GM23338 (cell line): ENCODE data around the gene COMMD10. TPM values are rescaled to one million over a fixed set of nuclear protein-coding genes. Genes with fewer than 3 reads are reported as not detected.

ENCODE experiments used
- ATAC-seq: fragments of 200-7000 bp; cut with Tn5 transposase; 3 replicates; pipeline ENCODE4 v1.9.1; 2020
- DNase-seq: peaks from one replicate; pipeline ENCODE4 v3.0.0-alpha.2; 2015; ENCODE audit warnings: low spot score
- H2AFZ ChIP-seq: fragments of 200-600 bp; sonication (generic); 2 replicates; pipeline ENCODE4 v1.8.0; 2016; ENCODE audit warnings: antibody characterized with exemption, mild to moderate bottlenecking, moderate library complexity
- H3F3A ChIP-seq: fragments of 200-600 bp; sonication (generic); replicated peaks from 2 replicates; pipeline ENCODE4 v1.8.0; 2017; ENCODE audit warnings: antibody characterized with exemption, mixed run types, low read depth
- H3K27ac ChIP-seq: fragments of 200-600 bp; sonication (generic); 2 replicates; pipeline ENCODE4 v1.6.1; 2016; ENCODE audit warnings: low read depth
- H3K27me3 ChIP-seq: fragments of 200-600 bp; sonication (generic); 2 replicates; pipeline ENCODE4 v1.8.0; 2016; ENCODE audit warnings: mild to moderate bottlenecking, mixed run types, moderate library complexity; ENCODE audit not compliant: insufficient read depth
- H3K36me3 ChIP-seq: fragments of 200-600 bp; sonication (generic); 2 replicates; pipeline ENCODE4 v1.8.0; 2016; ENCODE audit warnings: mild to moderate bottlenecking; ENCODE audit not compliant: insufficient read depth
- H3K4me1 ChIP-seq: fragments of 200-600 bp; sonication (generic); 2 replicates; pipeline ENCODE4 v1.8.0; 2016; ENCODE audit warnings: mild to moderate bottlenecking, moderate library complexity; ENCODE audit not compliant: insufficient read depth
- H3K4me2 ChIP-seq: fragments of 200-600 bp; sonication (generic); 2 replicates; pipeline ENCODE4 v1.7.1; 2017; ENCODE audit warnings: mixed run types
- H3K4me3 ChIP-seq: fragments of 200-600 bp; sonication (generic); 2 replicates; pipeline ENCODE4 v1.6.1; 2016; ENCODE audit warnings: mixed run types
- H3K79me2 ChIP-seq: fragments of 200-600 bp; sonication (generic); replicated peaks from 2 replicates; pipeline ENCODE4 v1.8.0; 2017; ENCODE audit warnings: mild to moderate bottlenecking; ENCODE audit not compliant: insufficient read depth
- H3K9me2 ChIP-seq: fragments of 200-600 bp; sonication (generic); 2 replicates; pipeline ENCODE4 v1.8.0; 2017; ENCODE audit not compliant: insufficient read depth
- H4K20me1 ChIP-seq: fragments of 200-600 bp; sonication (generic); replicated peaks from 2 replicates; pipeline ENCODE4 v1.8.0; 2017; ENCODE audit warnings: mild to moderate bottlenecking; ENCODE audit not compliant: insufficient read depth
- H3K27ac Mint-ChIP-seq: 2 replicates; pipeline ENCODE4 v1.8.0; 2020; ENCODE audit warnings: inconsistent platforms, mild to moderate bottlenecking, moderate library complexity, mixed read lengths
- H3K27me3 Mint-ChIP-seq: 3 replicates; pipeline ENCODE4 v1.8.0; 2022; ENCODE audit warnings: low read depth, mild to moderate bottlenecking, moderate library complexity, mixed read lengths, inconsistent platforms; ENCODE audit not compliant: insufficient read depth, poor library complexity
- H3K36me3 Mint-ChIP-seq: 3 replicates; pipeline ENCODE4 v1.8.0; 2021; ENCODE audit warnings: low read depth, mild to moderate bottlenecking, inconsistent platforms, moderate library complexity, mixed read lengths
- H3K4me1 Mint-ChIP-seq: 3 replicates; pipeline ENCODE4 v1.8.0; 2020; ENCODE audit warnings: mild to moderate bottlenecking, inconsistent platforms, mixed read lengths
- H3K4me3 Mint-ChIP-seq: 3 replicates; pipeline ENCODE4 v1.8.0; 2021; ENCODE audit warnings: moderate library complexity, mild to moderate bottlenecking, inconsistent platforms, mixed read lengths
- H3K9me3 Mint-ChIP-seq: 3 replicates; pipeline ENCODE4 v1.8.0; 2020; ENCODE audit warnings: moderate library complexity, mild to moderate bottlenecking, inconsistent platforms, mixed read lengths
- CREB1 ChIP-seq: fragments of 250-450 bp; sonication (Bioruptor Pico); IDR thresholded peaks from 2 replicates; pipeline ENCODE4 v1.5.0; 2020; ENCODE audit warnings: low read depth, mild to moderate bottlenecking, moderate library complexity
- EZH2phosphoT487 ChIP-seq: fragments of 200-600 bp; sonication (generic); IDR thresholded peaks from one replicate; pipeline ENCODE4 v1.8.1; 2018; ENCODE audit warnings: antibody characterized with exemption; ENCODE audit not compliant: unreplicated experiment
- JUNB ChIP-seq: IDR thresholded peaks from one replicate; pipeline ENCODE4 v1.6.1; 2016; ENCODE audit warnings: antibody characterized with exemption; ENCODE audit not compliant: unreplicated experiment
- ZNF114 ChIP-seq: fragments of 250-450 bp; sonication (Bioruptor Pico); IDR thresholded peaks from 2 replicates; pipeline ENCODE4 v1.5.0; 2020; ENCODE audit warnings: mild to moderate bottlenecking, moderate library complexity
- ZNF331 ChIP-seq: fragments of 250-450 bp; sonication (Bioruptor Pico); IDR thresholded peaks from 2 replicates; pipeline ENCODE4 v1.5.0; 2020; ENCODE audit warnings: low read depth, mild to moderate bottlenecking, moderate library complexity
- polyA plus RNA-seq: library from polyadenylated mRNA; unstranded; fragments of >200 nt; fragmentation: Nextera tagmentation; extraction: Ambion mirVana; gene quantifications from 2 replicates; pipeline ENCODE4 v1.2.1, GENCODE V29; 2016
- total RNA-seq: library from RNA; depleted of rRNA; stranded (reverse); fragments of >200 nt; shearing (Covaris generic); gene quantifications from 2 replicates; pipeline ENCODE4 v1.2.3, GENCODE V29; 2014
- TF ChIP-seq, protein P1 (sequence below): IDR thresholded peaks from one replicate; pipeline ENCODE4 v1.6.1; 2018; ENCODE audit warnings: antibody characterized with exemption; ENCODE audit not compliant: unreplicated experiment
- TF ChIP-seq, protein P2 (sequence below), 2 experiments: fragments of 200-600 bp in 1 of 2; sonication (generic) in 1 of 2; conservative IDR thresholded peaks; 2 replicates each; pipeline versions ENCODE4 v1.5.1 to v1.6.1; 2016 to 2017; ENCODE audit warnings: antibody characterized with exemption in 2 of 2, low read depth in 2 of 2, mild to moderate bottlenecking in 2 of 2, moderate library complexity in 1 of 2

Gene COMMD10
- total and polyA plus RNA-seq, 2 experiments from 2014 or later, result 58.5 to 84.0 TPM

DNA sequence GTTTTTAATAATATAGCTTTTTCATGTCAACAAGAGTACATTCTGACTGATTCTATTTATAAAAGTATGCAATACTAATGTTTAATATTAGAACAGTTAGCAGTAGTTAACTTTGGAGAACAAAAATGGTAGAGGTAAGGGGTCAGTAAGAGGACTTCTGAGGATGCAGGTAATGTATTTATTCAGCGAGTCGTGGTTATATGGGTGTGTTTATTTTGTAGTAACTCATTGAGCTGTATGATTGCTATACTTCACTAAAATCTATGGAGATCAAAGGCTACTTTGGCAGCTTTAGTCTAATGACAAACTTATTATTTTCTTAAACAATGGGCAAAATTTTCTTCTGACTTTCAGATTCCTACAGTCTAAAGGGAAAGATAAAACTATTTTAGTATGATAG lies 146.5 kb downstream of the COMMD10 start:
- Histone ChIP-seq H3K27ac (no peak overlapping the region), H3K79me2 (no peaks in the 10 kb centered on the region), H3K36me3 (no peaks in the 10 kb centered on the region), H3F3A (no peaks in the 10 kb centered on the region), H3K27me3 (no peaks in the 10 kb centered on the region), H4K20me1 (no peaks in the 10 kb centered on the region), H3K9me2 (no peaks in the 10 kb centered on the region), H3K4me3 (no peak overlapping the region), H3K4me2 (no peak overlapping the region), H3K4me1 (peaks cover 5% of the 10 kb centered on the region; the same call in 1 of the 2 replicates), H2AFZ (no peak overlapping the region)
- no peak for DNase-seq
- no peaks in the 10 kb centered on the region for H3K9me3 Mint-ChIP-seq
- H3K36me3 Mint-ChIP-seq, result no peaks in the 10 kb centered on the region
- ATAC-seq, result no peak
- H3K27ac Mint-ChIP-seq, result no peak overlapping the region
- H3K27me3 Mint-ChIP-seq, result no peaks in the 10 kb centered on the region
- peaks cover 16% of the 10 kb centered on the region for H3K4me1 Mint-ChIP-seq
- no peak for TF ChIP-seq CREB1 (CRISPR knock-in tag)
- no peak for TF ChIP-seq EZH2phosphoT487
- TF ChIP-seq, protein P1, sequence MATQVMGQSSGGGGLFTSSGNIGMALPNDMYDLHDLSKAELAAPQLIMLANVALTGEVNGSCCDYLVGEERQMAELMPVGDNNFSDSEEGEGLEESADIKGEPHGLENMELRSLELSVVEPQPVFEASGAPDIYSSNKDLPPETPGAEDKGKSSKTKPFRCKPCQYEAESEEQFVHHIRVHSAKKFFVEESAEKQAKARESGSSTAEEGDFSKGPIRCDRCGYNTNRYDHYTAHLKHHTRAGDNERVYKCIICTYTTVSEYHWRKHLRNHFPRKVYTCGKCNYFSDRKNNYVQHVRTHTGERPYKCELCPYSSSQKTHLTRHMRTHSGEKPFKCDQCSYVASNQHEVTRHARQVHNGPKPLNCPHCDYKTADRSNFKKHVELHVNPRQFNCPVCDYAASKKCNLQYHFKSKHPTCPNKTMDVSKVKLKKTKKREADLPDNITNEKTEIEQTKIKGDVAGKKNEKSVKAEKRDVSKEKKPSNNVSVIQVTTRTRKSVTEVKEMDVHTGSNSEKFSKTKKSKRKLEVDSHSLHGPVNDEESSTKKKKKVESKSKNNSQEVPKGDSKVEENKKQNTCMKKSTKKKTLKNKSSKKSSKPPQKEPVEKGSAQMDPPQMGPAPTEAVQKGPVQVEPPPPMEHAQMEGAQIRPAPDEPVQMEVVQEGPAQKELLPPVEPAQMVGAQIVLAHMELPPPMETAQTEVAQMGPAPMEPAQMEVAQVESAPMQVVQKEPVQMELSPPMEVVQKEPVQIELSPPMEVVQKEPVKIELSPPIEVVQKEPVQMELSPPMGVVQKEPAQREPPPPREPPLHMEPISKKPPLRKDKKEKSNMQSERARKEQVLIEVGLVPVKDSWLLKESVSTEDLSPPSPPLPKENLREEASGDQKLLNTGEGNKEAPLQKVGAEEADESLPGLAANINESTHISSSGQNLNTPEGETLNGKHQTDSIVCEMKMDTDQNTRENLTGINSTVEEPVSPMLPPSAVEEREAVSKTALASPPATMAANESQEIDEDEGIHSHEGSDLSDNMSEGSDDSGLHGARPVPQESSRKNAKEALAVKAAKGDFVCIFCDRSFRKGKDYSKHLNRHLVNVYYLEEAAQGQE, result no peak
- TF ChIP-seq JUNB, result no peak
- no peak for TF ChIP-seq ZNF331 (CRISPR knock-in tag)
- no peak overlapping the region for H3K4me3 Mint-ChIP-seq

DNA sequence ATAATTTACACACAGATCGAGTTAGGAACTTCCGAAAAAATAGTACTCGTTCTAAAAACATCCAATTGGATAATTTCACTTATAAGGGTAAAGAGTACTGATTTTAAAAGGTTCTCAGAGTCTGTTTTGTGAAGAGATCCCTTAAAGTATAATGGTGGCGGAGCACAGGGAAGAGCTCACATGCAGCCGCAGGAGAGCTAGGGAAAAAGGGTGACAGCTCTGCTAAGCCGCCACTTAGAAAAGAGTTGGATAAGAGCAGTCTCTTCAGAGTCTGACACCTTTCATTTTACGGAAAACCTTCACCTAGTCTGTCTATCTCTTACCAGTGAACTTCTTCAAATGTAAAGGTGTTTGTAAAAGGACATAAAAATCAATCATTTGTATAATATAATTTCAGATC lies 149.9 kb downstream of the COMMD10 start:
- Mint-ChIP-seq H3K4me1 (peaks cover 10% of the 10 kb centered on the region), H3K27me3 (no peaks in the 10 kb centered on the region), H3K27ac (no peak overlapping the region), H3K36me3 (no peaks in the 10 kb centered on the region), H3K9me3 (no peaks in the 10 kb centered on the region), H3K4me3 (no peak overlapping the region)
- Histone ChIP-seq H3K27me3 (no peaks in the 10 kb centered on the region), H3K27ac (no peak overlapping the region), H3K4me1 (no peaks in the 10 kb centered on the region; the same call in 1 of the 2 replicates), H3K4me3 (no peak overlapping the region), H4K20me1 (no peaks in the 10 kb centered on the region), H3K9me2 (no peaks in the 10 kb centered on the region), H3F3A (no peaks in the 10 kb centered on the region), H3K4me2 (no peak overlapping the region), H3K36me3 (no peaks in the 10 kb centered on the region), H2AFZ (no peak overlapping the region), H3K79me2 (no peaks in the 10 kb centered on the region)
- ATAC-seq (no peak), DNase-seq (no peak)
- TF ChIP-seq CREB1 (CRISPR knock-in tag), result no peak

DNA sequence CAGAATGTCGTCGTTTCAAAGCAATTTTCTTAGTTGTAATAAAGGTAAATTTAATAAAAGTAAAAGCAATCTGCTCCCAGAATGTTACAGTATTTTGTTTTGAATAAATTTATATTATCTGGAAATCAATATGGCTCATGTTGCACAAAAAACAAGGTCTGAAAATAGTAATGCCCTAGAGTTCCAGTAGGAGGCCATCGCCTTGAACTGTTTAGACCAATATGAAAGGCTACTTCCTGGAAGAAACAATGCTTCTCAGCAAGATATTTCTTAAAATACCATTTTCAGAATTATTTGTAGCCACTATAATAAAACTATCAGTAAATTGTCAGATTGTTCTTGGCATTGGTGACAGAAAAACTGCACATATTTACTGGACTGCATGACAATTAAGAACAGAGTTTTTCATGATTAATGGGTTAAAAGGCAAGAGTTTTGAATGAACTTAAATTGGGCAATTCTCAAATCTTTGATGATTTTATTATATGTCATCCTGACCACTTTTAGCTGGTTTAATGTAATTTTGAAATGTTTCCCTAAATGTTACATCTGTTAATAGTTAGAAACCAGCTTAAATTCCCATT lies 153.2 kb downstream of the COMMD10 start:
- H4K20me1 ChIP-seq, result no peaks in the 10 kb centered on the region
- Mint-ChIP-seq H3K27me3 (no peaks in the 10 kb centered on the region), H3K36me3 (no peaks in the 10 kb centered on the region; the same call in 2 of the 3 replicates), H3K9me3 (no peaks in the 10 kb centered on the region), H3K4me1 (peaks cover 10% of the 10 kb centered on the region), H3K27ac (no peak overlapping the region), H3K4me3 (no peak overlapping the region)
- no peaks in the 10 kb centered on the region for H3K79me2 ChIP-seq
- no peak overlapping the region for H3K4me2 ChIP-seq
- no peak for ATAC-seq
- H3K36me3 ChIP-seq, result no peaks in the 10 kb centered on the region
- no peaks in the 10 kb centered on the region for H3F3A ChIP-seq
- peak; percentile 61 for DNase-seq
- H3K9me2 ChIP-seq, result no peaks in the 10 kb centered on the region
- no peaks in the 10 kb centered on the region for H3K27me3 ChIP-seq
- no peak overlapping the region for H2AFZ ChIP-seq
- H3K4me1 ChIP-seq, result no peaks in the 10 kb centered on the region; the same call in 1 of the 2 replicates
- H3K27ac ChIP-seq, result no peak overlapping the region
- TF ChIP-seq ZNF114 (CRISPR knock-in tag), result no peak
- TF ChIP-seq, protein P2, sequence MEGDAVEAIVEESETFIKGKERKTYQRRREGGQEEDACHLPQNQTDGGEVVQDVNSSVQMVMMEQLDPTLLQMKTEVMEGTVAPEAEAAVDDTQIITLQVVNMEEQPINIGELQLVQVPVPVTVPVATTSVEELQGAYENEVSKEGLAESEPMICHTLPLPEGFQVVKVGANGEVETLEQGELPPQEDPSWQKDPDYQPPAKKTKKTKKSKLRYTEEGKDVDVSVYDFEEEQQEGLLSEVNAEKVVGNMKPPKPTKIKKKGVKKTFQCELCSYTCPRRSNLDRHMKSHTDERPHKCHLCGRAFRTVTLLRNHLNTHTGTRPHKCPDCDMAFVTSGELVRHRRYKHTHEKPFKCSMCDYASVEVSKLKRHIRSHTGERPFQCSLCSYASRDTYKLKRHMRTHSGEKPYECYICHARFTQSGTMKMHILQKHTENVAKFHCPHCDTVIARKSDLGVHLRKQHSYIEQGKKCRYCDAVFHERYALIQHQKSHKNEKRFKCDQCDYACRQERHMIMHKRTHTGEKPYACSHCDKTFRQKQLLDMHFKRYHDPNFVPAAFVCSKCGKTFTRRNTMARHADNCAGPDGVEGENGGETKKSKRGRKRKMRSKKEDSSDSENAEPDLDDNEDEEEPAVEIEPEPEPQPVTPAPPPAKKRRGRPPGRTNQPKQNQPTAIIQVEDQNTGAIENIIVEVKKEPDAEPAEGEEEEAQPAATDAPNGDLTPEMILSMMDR (conservative IDR thresholded peaks at IDR 0.05; ENCODE audit: low read depth in 2 of 2), result peak; percentile 30 to 65
- no peak overlapping the region for H3K4me3 ChIP-seq
